H1 (cell line): ENCODE data around the gene FGF4. TPM values are rescaled to one million over a fixed set of nuclear protein-coding genes. Genes with fewer than 3 reads are reported as not detected.

Experiments used
- FOSL1 ChIP-seq: IDR thresholded peaks from 2 replicates; pipeline ENCODE4 v1.6.1; 2011; ENCODE audit warnings: mild to moderate bottlenecking, low read depth, low read length, moderate library complexity; ENCODE audit not compliant: insufficient read depth
- polyA plus RNA-seq, 7 experiments: library from polyadenylated mRNA; depleted of rRNA in 3 of 7; stranded (reverse) in 5 of 7; unstranded in 2 of 7; fragments of >200 nt in 5 of 7; fragments of 200-250 nt in 2 of 7; gene quantifications; 1 replicate in 5 of 7; 2 replicates in 1 of 7; 4 replicates in 1 of 7; pipeline versions ENCODE4 v1.2.1 to v1.2.3, GENCODE V29; 2011 to 2013; ENCODE audit warnings: missing spikeins in 2 of 7, mixed read lengths in 2 of 7
- total RNA-seq: library from RNA; stranded (reverse); fragmentation: NEBNext Ultra II Directional; extraction: Animal tissue kit (Norgen Biotek cat#: 25700); gene quantifications from 2 replicates; pipeline ENCODE4 v1.2.1, GENCODE V29; 2021

The FGF4 gene
- total and polyA plus RNA-seq, 2 of the 8 experiments (the other 6 are each of a cell fraction or from before 2014, with no cell fraction given), result 0.57 to 2.0 TPM

DNA sequence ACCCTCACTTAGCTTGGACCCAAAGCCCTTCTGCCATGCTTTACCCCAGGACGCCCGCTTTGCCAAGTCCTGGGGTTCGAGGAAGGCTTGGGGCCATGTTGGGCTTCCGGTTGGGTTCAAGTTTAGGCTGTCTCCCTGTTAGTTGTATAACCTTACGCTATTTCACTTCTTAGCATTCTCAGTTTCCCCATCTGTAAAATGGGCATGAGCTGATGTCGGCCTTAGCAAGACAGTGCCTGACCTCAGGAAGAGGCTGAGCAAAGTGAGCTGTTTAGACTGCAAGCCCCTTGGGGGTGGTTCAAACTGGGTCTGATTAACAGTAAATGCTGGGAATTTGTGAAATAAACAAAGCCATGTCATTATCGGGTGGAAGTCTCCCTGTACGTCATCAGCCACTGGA, 3.2 kb upstream of the FGF4 start (continued):
- no peak for TF ChIP-seq FOSL1
- TF ChIP-seq, all 59 proteins: peak for 0
